DOHH2 (cell line): ENCODE results near the gene MACROD2.

ENCODE experiments used
- H3F3A ChIP-seq: fragments of 200-600 bp; sonication (generic), shearing (Covaris generic); 2 replicates; pipeline ENCODE4 v1.6.0; 2016; ENCODE audit warnings: antibody characterized with exemption, mild to moderate bottlenecking; ENCODE audit not compliant: control insufficient read depth, insufficient read depth
- H3K27ac ChIP-seq: fragments of 200-600 bp; sonication (generic); 2 replicates; pipeline ENCODE4 v1.5.1; 2014; ENCODE audit warnings: low read depth, mild to moderate bottlenecking, low read length, moderate library complexity
- H3K27me3 ChIP-seq: fragments of 200-600 bp; sonication (generic); 2 replicates; pipeline ENCODE4 v1.6.1; 2014; ENCODE audit warnings: mild to moderate bottlenecking, low read length, mixed read lengths; ENCODE audit not compliant: control insufficient read depth
- H3K36me3 ChIP-seq: fragments of 200-600 bp; sonication (generic); 2 replicates; pipeline ENCODE4 v1.6.1; 2014; ENCODE audit warnings: mild to moderate bottlenecking, low read length, moderate library complexity, mixed read lengths; ENCODE audit not compliant: control insufficient read depth
- H3K4me1 ChIP-seq: fragments of 200-600 bp; sonication (generic); 2 replicates; pipeline ENCODE4 v1.6.1; 2014; ENCODE audit warnings: mild to moderate bottlenecking, low read length, mixed read lengths; ENCODE audit not compliant: control insufficient read depth
- H3K4me2 ChIP-seq: fragments of 200-600 bp; sonication (generic); 2 replicates; pipeline ENCODE4 v1.6.0; 2014; ENCODE audit warnings: mild to moderate bottlenecking, low read length, moderate library complexity
- H3K4me3 ChIP-seq: fragments of 200-600 bp; sonication (generic); 2 replicates; pipeline ENCODE4 v1.5.1; 2014; ENCODE audit warnings: mild to moderate bottlenecking, low read length, mixed read lengths
- H3K79me2 ChIP-seq: fragments of 200-600 bp; sonication (generic); 2 replicates; pipeline ENCODE4 v1.6.1; 2014; ENCODE audit warnings: mild to moderate bottlenecking, low read length, mixed read lengths; ENCODE audit not compliant: control insufficient read depth
- H3K9me2 ChIP-seq: fragments of 200-600 bp; sonication (generic); replicated peaks from 2 replicates; pipeline ENCODE4 v1.6.1; 2014; ENCODE audit warnings: mild to moderate bottlenecking, low read length, mixed read lengths; ENCODE audit not compliant: control insufficient read depth
- H3K9me3 ChIP-seq: fragments of 200-600 bp; sonication (generic); 2 replicates; pipeline ENCODE4 v1.6.1; 2014; ENCODE audit warnings: antibody characterized with exemption, low read length, mixed read lengths; ENCODE audit not compliant: control insufficient read depth, insufficient read depth
- H4K20me1 ChIP-seq: fragments of 200-600 bp; sonication (generic); 2 replicates; pipeline ENCODE4 v1.6.0; 2014; ENCODE audit warnings: low read depth, mild to moderate bottlenecking, antibody characterized with exemption, low read length, moderate library complexity; ENCODE audit not compliant: control insufficient read depth, insufficient read depth
- EZH2phosphoT487 ChIP-seq: fragments of 200-600 bp; sonication (generic); IDR thresholded peaks from 2 replicates; pipeline ENCODE4 v1.6.1; 2017; ENCODE audit warnings: borderline replicate concordance, mild to moderate bottlenecking, antibody characterized with exemption, low read length, moderate library complexity, mixed read lengths
- TF ChIP-seq, protein P1 (sequence below): fragments of 200-600 bp; sonication (generic); IDR thresholded peaks from one replicate; pipeline ENCODE4 v1.5.1; 2014; ENCODE audit warnings: antibody characterized with exemption, mild to moderate bottlenecking, low read depth, low read length; ENCODE audit not compliant: poor library complexity, severe bottlenecking

Gene MACROD2

DNA sequence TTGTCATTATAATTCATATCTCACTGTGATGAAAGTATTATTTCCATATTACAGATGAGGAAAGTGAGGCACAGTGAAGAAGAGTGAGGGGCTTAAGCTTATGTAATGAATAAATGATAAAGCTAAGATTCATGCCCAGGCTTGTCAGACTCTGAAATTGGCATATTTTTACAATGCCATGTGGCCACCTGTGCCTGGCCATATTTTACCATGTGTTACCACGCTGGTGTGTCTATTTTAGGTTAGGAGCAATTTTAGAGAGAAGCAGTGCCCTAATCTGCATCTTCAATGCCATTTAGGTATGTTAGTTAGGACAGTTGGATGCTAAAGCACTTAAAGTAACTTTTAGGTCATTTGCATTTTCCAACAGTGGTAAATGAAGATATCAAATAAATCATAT, 530.1 kb downstream of the MACROD2 start:
- H3K4me1 ChIP-seq, result no peaks in the 10 kb centered on the region
- H3K4me3 ChIP-seq, result no peak overlapping the region
- no peak overlapping the region for H3K27ac ChIP-seq
- H3K4me2 ChIP-seq, result no peak overlapping the region
- no peaks in the 10 kb centered on the region for H3K27me3 ChIP-seq
- no peaks in the 10 kb centered on the region for H3K36me3 ChIP-seq
- no peaks in the 10 kb centered on the region for H3F3A ChIP-seq
- H4K20me1 ChIP-seq, result no peaks in the 10 kb centered on the region
- H3K9me2 ChIP-seq, result no peaks in the 10 kb centered on the region
- TF ChIP-seq, protein P1, sequence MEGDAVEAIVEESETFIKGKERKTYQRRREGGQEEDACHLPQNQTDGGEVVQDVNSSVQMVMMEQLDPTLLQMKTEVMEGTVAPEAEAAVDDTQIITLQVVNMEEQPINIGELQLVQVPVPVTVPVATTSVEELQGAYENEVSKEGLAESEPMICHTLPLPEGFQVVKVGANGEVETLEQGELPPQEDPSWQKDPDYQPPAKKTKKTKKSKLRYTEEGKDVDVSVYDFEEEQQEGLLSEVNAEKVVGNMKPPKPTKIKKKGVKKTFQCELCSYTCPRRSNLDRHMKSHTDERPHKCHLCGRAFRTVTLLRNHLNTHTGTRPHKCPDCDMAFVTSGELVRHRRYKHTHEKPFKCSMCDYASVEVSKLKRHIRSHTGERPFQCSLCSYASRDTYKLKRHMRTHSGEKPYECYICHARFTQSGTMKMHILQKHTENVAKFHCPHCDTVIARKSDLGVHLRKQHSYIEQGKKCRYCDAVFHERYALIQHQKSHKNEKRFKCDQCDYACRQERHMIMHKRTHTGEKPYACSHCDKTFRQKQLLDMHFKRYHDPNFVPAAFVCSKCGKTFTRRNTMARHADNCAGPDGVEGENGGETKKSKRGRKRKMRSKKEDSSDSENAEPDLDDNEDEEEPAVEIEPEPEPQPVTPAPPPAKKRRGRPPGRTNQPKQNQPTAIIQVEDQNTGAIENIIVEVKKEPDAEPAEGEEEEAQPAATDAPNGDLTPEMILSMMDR, result no peak
- no peak for TF ChIP-seq EZH2phosphoT487
- no peaks in the 10 kb centered on the region for H3K79me2 ChIP-seq
- no peaks in the 10 kb centered on the region for H3K9me3 ChIP-seq

DNA sequence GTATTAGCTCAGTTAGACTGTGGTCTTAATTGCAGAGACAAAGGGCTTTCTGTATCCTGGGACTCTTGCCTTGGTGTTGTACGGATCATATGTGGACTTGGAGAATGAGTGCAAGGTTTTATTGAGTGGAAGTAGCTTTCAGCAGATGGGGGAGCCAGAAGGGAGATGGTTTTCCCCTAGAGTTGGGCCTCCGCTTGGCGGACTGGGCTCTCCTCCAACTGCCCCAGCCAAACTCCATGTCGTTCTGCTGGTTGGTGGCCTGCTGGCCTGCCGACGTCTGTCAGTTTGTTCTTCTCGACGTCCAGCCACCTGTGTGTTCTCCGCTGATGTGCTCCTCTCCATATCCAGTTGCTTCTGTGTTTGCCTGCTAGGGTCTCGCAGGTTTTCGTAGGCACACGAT, 531.6 kb downstream of the MACROD2 start:
- H3K9me3 ChIP-seq, result no peaks in the 10 kb centered on the region
- no peaks in the 10 kb centered on the region for H3K36me3 ChIP-seq
- H4K20me1 ChIP-seq, result no peaks in the 10 kb centered on the region
- no peak overlapping the region for H3K27ac ChIP-seq
- no peak overlapping the region for H3K4me3 ChIP-seq
- H3K4me1 ChIP-seq, result no peaks in the 10 kb centered on the region
- H3F3A ChIP-seq, result no peaks in the 10 kb centered on the region
- no peak overlapping the region for H3K4me2 ChIP-seq
- no peaks in the 10 kb centered on the region for H3K27me3 ChIP-seq
- TF ChIP-seq, protein P1, result no peak
- no peak for TF ChIP-seq EZH2phosphoT487
- no peaks in the 10 kb centered on the region for H3K9me2 ChIP-seq
- H3K79me2 ChIP-seq, result no peaks in the 10 kb centered on the region

DNA sequence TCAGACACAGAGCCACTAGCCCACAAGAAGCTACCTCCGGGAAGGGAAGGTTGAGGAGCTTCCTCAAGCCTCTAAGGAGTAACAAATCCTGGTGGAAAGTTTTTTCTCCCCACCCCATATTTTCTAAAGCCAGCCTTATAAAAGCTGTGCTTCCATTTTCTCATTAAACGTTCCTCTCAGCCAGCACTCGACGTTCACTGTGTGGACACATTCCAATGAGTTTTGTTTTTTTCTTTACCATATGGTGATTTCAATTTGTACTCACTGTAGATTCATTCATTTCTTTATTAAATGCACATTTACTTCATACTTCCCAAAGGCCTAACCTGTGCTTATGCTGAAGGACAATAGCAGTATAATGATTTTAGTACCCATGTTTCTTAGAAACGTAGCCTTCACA, 536.5 kb downstream of the MACROD2 start:
- H3K4me1 ChIP-seq, result no peaks in the 10 kb centered on the region
- H3K9me2 ChIP-seq, result no peaks in the 10 kb centered on the region
- H3K79me2 ChIP-seq, result no peaks in the 10 kb centered on the region
- no peaks in the 10 kb centered on the region for H4K20me1 ChIP-seq
- no peaks in the 10 kb centered on the region for H3K36me3 ChIP-seq
- H3F3A ChIP-seq, result no peaks in the 10 kb centered on the region
- no peak overlapping the region for H3K4me3 ChIP-seq
- no peak for TF ChIP-seq EZH2phosphoT487
- TF ChIP-seq, protein P1, result no peak
- no peaks in the 10 kb centered on the region for H3K9me3 ChIP-seq
- no peak overlapping the region for H3K4me2 ChIP-seq
- no peaks in the 10 kb centered on the region for H3K27me3 ChIP-seq
- no peak overlapping the region for H3K27ac ChIP-seq

DNA sequence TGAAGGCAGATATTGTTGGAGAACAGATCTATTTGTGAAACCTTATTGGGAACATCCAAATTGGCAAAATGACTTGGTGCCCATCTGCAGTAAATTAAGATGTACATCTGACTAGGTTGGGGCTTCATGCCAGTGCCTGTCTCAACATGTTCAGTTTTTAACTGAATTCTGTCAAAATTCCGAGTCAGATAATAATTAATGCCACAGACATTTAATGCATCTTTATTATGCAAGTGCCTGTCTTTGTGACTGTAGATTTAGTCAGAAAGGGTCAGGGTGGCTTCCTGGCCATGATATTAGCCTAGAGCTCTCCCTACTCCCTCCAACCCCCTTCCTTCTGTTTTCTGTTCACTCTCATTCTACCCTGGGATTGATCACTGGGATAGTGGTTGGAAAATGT, 541.4 kb downstream of the MACROD2 start:
- Histone ChIP-seq H3K4me1 (no peaks in the 10 kb centered on the region), H3K36me3 (no peaks in the 10 kb centered on the region), H3K4me3 (no peak overlapping the region), H3K79me2 (no peaks in the 10 kb centered on the region), H3F3A (no peaks in the 10 kb centered on the region), H3K27me3 (no peaks in the 10 kb centered on the region), H3K9me3 (no peaks in the 10 kb centered on the region), H3K27ac (no peak overlapping the region), H3K9me2 (no peaks in the 10 kb centered on the region), H4K20me1 (no peaks in the 10 kb centered on the region), H3K4me2 (no peak overlapping the region)
- no peak for TF ChIP-seq EZH2phosphoT487
- TF ChIP-seq, protein P1, result no peak
